ENCODE results near the gene YPEL1.
A peak's percentile ranks its signal among the peaks of the same experiment; 100 is the strongest.

GRCh38 chr22:21735200-21736083 lies at the start of gene YPEL1:
- TF ChIP-seq CTCF (IDR thresholded peaks at IDR 0.05) (peak in 2 of 6 experiments; percentile 4 to 16), POLR2A (IDR thresholded peaks at IDR 0.05) (peak in 3 of 4 donors; percentile 94 to 98 (median 97))

All from esophagus squamous epithelium (tissue), 4 donors.